CD4-positive, alpha-beta T cell treated with Interleukin-17A for 4 hours (primary cell): Measurements from ENCODE around the gene FALEC.
"Not testable (repeated sequence)": the region's sequence is repeated elsewhere in the genome, so short reads cannot be mapped to it uniquely, and the experiment has no call there.

Experiments used
- DNase-seq: peaks from one replicate; pipeline ENCODE4 v3.0.0-alpha.2; 2020; ENCODE audit warnings: mixed read lengths

The FALEC gene

DNA sequence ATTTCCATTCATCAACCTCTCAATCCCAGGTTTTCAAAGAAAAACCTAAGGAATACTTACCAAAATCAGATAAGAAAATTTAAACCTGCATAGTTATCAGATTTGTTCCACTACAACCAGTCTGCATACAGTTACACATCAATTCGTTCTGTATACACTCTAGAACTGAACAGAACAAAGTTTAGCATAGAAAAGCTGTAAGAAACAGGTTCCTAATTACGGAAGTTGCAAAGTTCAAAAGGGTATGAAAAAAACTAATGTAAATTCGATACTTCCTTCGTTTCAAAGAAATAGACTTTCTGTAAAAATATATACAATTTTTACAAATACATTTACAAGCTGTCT is 60.8 kb downstream of the FALEC start:
- no peak for DNase-seq

DNA sequence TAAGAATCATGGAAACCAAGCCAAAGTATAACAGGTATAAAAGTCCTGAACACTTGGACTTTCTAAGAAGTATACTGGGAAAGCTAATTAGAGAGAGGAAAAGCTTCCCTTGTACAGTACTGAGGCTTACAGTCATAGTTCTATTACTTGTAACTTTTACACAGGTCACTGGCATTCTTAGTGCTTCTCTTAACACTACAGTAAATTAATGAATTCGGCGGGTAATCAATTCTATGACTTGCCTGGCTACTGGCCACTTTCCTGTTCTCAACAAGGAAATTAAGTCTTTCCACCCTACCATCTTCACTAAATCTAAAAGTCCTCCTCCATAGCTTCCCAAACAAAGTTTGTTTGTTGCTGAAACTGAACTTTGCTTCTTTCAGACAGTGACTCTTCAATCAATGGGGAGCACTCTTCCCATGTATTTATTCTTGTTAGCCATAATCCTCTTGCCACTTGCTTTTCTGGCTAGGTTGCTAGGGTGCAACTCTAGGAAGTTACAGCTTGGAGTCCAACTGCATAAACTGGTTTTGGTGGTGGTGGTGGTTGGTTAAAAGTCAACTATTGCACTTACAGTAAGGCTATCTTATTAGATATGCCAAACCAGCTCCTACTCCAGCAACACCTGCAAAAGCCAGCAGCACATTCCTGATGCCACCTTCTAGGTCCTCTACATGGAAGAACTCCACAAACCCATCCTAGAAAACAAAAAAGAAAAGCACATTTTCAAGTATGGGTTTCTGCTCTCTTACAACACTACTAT is 61.4 kb downstream of the FALEC start:
- no peak for DNase-seq

DNA sequence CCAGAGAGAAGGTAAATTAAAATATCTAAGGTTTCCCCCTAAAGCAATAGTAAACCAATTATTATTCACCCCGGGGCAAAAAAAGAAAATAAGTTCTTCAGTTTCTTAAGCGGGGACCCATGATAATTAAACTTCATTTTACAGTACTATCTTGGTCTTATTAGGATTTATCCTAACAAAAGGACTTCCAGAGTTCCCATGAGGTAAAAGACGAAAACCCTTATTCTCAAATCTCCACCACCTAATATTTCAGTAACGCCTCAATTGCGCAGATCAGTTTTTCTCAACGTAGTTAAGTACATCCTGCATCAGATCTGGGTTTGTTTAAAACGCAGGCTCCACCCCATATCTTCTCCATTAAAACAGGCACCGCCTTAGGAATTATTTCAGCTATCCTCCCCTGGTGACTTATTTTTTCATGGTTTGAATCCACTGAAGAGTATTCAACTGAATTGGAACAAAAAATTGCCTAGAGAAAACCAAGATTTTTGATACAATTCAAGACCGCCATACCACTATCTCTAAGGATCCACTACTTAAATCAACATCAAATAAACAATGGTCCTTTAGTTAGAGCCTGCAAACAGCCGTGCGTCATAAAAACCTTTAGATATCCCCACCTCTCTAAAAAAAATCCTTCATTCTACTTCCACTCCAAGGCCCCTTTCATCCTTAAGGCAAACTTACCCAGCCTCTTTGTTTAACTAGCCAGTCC is 62.2 kb downstream of the FALEC start:
- peak; percentile 33 for DNase-seq

DNA sequence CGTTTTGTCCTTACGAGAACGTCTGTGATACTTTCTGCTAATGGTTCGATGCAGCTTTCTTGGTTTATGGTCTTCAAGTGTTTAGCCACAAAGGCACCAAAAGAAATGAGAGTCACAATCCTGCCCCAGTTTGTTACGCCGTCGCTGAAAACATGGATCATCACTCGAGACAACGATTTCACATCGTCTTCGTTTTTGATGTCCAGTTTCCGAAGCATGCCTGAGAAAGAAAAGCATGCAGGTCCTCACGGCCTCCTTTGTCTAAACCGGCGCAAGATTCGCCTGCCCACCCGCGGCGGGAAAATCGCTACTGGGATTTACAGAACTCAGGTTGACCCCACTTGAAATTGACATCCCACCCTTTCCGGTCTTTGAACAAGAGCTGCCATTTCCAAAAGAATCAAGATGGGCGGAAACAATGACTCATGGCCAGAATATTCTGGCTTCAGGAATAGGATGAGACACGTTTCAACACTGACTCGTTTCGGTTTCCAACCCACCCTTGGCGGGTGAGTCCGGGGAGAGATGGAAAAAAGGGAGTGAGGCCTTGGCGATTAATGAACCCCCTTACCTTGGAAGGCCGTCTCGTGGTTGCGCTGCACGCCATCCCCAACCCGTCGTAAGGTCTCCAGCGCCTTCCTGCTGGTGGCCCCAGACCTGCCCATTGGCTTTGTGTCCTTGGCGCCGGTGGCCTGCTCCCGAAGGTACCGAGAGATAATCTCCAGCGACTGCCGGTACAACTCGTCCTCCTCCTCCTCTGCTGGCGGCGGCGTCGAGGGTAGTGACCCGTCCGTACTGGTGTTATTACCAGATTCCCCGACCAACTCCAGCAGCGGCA is 62.9 kb downstream of the FALEC start:
- peak; percentile 41 for DNase-seq

DNA sequence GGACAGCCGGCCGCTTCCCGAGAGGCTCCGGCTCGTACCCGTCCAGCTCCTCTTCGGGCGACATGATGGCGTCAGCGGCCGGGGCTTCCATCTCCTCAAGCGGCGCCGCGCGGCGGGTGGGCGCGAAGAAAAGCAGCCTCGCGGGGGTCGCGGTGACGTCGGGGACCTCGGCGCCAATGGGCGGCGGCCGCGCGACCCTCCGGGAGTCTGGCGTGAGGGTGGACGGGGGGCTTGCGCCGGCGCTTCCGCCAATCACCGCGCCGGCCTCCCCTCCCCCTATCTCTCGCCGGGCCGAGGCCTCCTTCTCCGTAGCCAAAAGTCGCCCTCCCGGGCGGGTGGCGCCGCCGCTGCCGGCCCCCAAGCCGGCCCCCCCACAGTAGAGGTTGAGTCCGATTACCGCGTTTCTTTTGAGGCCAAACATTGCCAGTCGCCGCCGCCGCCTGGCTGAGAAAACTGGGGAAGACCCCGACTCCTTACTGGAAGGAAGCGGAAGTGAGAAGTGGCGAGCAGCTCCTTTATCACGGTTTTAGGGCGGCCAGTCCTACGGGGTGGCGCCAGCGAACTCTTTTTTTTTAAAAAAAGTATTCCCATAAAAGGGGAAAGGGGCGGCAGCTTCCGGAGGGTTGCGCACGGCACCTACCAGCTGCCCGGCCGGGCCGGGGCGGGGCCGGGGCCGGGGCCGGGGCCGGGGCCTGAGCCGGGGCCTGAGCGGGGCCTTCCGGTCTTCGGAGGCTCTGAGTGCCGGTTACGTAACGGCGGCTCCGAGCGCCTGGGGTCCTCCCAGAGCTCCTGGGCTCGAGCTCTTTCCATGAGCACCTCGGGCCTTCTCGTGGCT is 63.8 kb downstream of the FALEC start, which contains the start of gene MCL1:
TSS of gene MCL1 (minus strand) at position 501 of the 835 bp plus-strand sequence. CDS start at position 421, 80 bp downstream.
- DNase-seq: peak; percentile 87

DNA sequence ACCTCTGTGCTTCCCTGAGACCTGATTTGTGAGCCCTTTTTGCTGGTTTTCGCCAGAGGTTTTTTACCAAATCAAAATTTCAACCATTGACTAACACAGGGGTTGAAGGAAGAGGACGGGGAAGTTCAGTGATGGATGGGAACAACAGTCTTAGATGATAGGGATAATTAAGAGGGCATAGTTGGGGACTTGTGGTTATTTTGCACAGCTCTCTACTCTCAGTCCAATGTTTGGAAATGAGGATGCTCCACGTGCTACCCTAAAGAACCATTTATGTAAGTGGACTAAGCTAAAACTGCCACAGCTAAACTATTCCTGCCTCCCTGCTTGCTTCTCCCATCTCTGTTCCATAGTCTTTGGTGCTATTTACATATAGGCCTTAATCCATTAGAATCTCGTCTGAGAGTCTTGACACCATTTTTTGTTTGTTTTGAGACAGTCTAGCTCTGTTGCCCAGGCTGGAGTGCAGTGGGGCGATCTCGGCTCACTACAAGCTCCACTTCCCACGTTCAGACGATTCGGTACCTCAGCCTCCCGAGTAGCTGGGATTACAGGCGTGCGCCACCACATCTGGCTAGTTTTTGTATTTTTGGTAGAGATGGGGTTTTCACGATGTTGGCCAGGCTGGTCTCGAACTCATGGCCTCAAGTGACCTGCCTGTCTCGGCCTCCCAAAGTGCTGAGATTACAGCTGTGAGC is 64.5 kb downstream of the FALEC start:
- DNase-seq: no peak

DNA sequence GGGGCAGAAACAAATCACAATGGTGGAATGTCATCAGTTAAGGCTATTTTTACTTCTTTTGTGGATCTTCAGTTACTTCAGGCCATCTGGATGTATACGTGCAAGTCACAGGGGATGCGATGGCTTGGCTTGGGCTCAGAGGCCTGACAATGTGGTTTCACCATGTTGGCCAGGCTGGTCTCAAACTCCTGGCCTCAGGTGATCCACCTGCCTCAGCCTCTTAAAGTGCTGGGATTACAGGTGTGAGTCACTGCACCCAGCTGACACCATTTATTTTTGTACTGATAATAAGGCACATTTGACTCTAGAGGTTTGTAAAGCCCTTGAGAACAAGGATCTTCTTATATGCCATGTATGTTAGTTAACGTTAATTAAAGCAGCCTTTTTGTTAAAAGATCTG is 65.4 kb downstream of the FALEC start:
- DNase-seq: not testable (repeated sequence)

DNA sequence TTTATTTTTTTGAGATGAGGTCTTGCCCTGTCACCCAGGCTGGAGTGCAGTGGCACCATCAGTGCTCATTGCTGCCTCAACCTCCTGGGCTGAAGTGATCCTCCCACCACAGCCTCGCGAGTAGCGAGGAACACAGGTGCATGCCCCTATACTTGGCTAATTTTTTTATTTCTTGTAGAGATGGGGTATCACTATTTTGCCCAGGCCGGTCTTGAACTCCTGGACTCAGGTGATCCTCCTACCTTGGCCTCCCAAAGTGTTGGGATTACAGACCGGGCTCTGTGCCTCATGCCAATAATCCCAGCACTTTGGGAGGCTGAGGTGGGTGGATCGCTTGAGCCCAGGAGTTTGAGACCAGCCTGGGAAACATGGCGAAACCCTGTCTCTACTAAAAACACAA is 65.9 kb downstream of the FALEC start:
- not testable (repeated sequence) for DNase-seq

DNA sequence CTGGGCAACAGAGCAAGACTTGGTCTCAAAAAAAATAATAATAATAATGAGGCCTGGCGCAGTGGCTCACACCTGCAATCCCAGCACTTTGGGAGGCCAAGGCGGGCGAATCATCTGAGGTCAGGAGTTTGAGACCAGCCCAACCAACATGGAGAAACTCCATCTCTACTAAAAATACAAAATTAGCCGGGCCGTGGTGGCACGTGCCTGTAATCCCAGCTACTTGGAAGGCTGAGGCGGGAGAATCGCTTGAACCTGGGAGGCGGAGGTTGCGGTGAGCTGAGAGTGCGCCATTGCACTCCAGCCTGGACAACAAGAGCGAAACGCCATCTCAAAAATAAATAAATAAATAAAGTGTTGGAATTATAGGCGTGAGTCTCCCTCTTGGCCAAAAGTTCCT is 66.4 kb downstream of the FALEC start:
- DNase-seq: not testable (repeated sequence)

DNA sequence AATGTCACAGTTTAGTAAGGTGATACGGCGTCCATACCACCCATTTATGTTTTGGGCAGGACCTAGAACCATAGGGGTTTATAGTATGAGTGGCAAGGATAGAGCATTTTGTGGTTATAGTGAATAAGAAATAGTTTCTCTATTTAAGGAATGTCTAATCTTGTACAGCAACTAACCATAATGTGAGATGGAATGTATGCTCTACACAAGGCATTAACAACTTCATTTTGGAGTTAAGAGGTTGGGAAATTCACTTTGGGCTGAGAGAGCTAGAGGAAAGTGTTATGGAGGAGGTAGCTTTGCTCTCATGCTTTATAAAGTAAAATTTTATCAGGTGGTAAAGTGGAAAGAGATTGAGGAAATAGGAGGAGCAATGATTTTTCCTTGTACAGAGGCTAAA is 66.8 kb downstream of the FALEC start:
- DNase-seq: no peak
